Astrocyte of the cerebellum (primary cell): ENCODE results near the gene C1QTNF9B.

Experiments
- DNase-seq: peaks from one replicate; pipeline ENCODE4 v3.0.0-alpha.2; 2011; ENCODE audit warnings: low read depth
- H3K4me3 ChIP-seq: 2 replicates; pipeline ENCODE4 v1.5.1; 2011; ENCODE audit warnings: mild to moderate bottlenecking, low read depth, low read length, moderate library complexity
- in situ Hi-C: cut with HindIII; loops from 2 replicates; pipeline ENCODE4 v1.10.0; 2017; ENCODE audit warnings: low sequenced_read_pairs
- TF ChIP-seq, protein P1 (sequence below): IDR thresholded peaks from 2 replicates; pipeline ENCODE4 v1.5.1; 2012; ENCODE audit warnings: low read length, low read depth, moderate library complexity, mild to moderate bottlenecking; ENCODE audit errors: missing control alignments

C1QTNF9B gene

DNA sequence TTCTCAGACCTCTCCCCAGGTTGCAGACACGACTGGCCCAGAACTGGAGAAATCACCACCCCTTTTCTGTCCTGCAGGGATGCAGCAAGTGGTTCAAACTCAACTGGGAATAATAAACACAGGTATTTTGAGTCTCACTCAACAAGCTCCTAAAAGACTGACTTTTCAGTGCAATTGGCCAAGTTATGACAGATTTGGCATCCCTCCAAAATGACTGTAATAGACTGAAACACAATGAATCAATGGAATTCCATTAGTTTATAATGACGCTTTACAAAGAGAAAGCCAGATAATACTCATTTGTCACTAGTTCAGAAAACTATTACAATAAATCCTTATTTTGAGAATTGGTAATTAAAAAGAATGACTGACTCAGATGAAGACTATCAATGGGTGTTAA is 46.2 kb downstream of the C1QTNF9B start:
- H3K4me3 ChIP-seq: no peak overlapping the region
- DNase-seq: peak; percentile 8
- in situ Hi-C loops: loop anchor here (25.0 kb wide), 1 partner anchor 389 kb away; no protein-coding TSS in a partner anchor
- TF ChIP-seq, protein P1, sequence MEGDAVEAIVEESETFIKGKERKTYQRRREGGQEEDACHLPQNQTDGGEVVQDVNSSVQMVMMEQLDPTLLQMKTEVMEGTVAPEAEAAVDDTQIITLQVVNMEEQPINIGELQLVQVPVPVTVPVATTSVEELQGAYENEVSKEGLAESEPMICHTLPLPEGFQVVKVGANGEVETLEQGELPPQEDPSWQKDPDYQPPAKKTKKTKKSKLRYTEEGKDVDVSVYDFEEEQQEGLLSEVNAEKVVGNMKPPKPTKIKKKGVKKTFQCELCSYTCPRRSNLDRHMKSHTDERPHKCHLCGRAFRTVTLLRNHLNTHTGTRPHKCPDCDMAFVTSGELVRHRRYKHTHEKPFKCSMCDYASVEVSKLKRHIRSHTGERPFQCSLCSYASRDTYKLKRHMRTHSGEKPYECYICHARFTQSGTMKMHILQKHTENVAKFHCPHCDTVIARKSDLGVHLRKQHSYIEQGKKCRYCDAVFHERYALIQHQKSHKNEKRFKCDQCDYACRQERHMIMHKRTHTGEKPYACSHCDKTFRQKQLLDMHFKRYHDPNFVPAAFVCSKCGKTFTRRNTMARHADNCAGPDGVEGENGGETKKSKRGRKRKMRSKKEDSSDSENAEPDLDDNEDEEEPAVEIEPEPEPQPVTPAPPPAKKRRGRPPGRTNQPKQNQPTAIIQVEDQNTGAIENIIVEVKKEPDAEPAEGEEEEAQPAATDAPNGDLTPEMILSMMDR: no peak

DNA sequence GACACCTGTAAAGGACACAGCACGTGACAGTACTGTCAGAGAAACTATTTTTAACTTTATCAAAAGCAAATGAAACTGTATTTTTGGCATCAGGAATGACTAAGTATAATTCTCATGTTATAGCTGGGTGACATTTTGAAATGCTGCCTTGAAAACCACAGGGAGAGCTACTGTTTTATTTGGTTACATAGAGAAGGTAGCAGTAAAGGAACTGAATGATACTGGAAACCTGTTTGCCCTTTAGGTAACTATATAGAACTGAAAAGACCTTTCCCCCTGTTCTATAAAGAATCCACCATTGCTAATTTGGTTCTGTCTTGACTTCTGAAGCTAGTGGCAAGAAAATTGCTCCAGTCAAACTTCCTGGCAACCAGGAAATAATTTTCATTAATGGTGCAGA is 47.2 kb downstream of the C1QTNF9B start:
- TF ChIP-seq, protein P1: no peak
- DNase-seq: no peak
- in situ Hi-C loops: loop anchor here (25.0 kb wide), 1 partner anchor 388 kb away; no protein-coding TSS in a partner anchor
- no peak overlapping the region for H3K4me3 ChIP-seq

DNA sequence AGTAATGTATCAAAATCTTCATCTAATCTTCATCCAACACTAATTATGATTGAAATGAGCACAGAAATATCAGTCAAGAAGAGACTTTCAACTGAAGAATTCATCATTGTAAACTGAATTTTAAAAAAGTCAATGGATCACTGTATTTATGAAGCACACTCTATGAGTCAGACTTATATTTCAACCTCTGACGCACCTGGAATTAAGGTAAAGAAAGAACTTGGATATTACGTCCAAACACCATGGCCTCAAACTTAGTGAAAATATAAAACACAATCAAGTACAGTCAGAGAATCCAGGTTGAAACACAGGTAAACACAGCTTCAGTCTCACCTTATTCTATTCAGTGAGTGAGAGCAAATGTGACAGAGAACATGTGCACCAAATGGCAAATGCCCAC is 47.6 kb downstream of the C1QTNF9B start:
- no peak for DNase-seq
- in situ Hi-C loops: loop anchor here (25.0 kb wide), 1 partner anchor 387 kb away; no protein-coding TSS in a partner anchor
- no peak overlapping the region for H3K4me3 ChIP-seq
- TF ChIP-seq, protein P1: no peak

DNA sequence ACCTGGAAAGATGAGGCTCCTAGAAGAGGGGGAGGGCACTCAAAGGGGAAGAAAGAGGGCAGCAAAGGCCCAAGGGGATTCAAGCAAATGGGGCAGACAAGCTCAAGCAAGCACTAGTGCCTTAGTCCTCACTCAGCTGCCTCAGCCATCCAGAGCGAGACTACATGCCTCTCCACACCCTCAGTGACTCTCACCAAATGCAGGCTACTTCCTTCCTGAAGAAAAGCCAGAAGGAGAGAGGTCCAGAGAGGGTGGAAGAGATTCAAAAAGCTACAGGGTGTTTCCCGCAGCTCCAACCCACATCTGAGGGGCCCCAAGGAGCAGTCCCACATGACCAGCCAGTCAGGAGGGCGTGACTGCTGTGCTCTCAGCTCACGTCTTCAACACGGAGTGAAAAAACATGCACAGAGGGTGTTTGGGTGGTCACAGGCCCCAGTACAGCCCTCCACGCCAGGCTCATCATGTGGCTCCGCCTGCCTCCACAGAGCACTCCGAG is 48.6 kb downstream of the C1QTNF9B start:
- in situ Hi-C loops: no loop called here
- DNase-seq: no peak
- no peak overlapping the region for H3K4me3 ChIP-seq
- TF ChIP-seq, protein P1: no peak

DNA sequence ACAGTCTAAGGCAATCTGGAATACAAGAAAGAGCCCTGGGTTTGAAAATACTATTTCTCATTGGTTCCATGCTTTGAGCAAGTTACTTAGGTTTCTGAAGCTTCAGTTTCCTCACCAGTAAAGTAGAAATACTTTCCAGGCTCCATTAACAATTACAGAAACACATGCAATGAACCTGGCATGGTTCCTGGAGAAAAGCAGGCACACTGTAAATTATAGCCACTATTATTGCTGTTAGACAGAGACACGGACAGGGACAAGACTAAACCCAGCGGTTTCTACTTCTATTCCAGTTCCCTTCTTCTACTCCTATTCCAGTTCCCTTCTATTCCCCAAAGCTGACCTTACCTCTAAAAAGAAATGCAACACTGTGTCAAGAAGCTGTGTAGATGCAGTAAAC is 49.3 kb downstream of the C1QTNF9B start:
- DNase-seq: no peak
- in situ Hi-C loops: no loop called here
- H3K4me3 ChIP-seq: no peak overlapping the region
- TF ChIP-seq, protein P1: no peak

DNA sequence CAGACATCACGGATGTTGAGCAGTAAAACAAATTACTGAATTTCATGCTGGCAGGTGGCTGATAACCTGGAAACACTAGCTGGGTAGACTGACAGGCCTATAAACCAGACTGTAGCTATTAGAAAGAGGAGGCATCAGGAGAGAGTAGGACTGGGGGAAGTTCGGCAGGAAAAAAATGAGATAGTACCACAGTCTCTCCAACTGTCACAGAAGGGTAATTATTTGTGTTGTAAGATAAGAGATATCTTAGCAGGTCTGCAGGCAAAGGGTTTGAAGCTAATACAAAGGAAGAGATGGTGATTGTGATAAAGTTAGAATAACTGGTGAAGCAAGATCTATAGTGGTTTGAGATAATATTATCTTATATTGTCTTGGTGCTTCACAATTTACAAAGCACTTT is 49.8 kb downstream of the C1QTNF9B start:
- no peak overlapping the region for H3K4me3 ChIP-seq
- in situ Hi-C loops: no loop called here
- no peak for DNase-seq
- TF ChIP-seq, protein P1: no peak

DNA sequence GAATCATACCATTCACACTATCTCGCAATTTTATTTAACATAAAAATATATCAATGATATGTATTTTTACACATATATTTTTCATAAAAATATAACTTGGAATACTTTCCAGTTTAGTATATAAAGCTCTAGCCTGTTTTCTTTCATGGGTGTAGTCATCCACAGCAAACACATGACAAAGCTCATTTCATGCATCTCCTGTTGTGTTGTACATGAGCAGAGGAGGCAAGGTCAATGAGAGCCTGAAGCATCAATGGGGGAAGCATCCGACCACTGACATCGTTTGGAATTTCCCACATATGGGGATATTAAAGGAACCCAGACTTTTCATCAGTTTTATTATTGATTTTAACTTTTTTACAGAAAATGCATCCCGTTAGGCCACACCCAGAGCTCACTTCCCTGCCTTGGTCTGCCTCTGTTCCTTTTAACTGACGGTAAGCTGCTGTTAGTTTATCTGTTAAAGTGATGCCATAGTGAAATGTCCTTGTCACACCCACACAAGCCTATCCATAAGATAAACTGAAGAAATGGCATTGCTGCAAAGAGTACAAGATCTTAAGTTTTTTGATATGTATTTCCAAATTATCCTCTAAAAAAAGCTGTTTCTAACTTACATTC is 52.1 kb downstream of the C1QTNF9B start:
- TF ChIP-seq, protein P1: no peak
- no peak overlapping the region for H3K4me3 ChIP-seq
- DNase-seq: no peak
- in situ Hi-C loops: no loop called here
